Activated CD8-positive, alpha-beta memory T cell treated with anti-CD3 and anti-CD28 coated beads for 48 hours (primary cell): ENCODE results near the gene ZDHHC20.

Experiments used
- DNase-seq, 3 experiments: peaks; one replicate each; pipeline ENCODE4 v3.0.0-alpha.2; 2020; ENCODE audit warnings: low read depth in 2 of 3, low spot score in 2 of 3

ZDHHC20 gene

DNA sequence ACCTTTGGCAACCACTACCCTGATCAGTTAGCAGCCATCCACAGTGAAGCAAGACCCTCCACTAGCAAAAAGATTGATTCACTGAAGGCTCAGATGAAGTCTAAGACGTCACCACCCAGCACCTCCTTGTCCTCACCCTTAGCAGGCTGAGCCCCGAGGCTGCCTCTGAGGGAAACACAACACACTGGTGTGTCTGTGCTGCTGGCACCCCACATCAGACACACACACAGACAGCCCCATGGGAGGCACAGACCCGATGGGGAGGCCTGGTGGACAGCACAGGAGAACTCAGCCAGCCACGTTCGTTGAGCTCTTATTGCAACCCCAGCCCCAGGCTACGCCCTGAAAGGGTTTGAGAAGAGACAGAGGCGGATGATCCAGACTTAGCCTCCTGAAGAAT, 94.7 kb downstream of the ZDHHC20 start:
- no peak for DNase-seq

DNA sequence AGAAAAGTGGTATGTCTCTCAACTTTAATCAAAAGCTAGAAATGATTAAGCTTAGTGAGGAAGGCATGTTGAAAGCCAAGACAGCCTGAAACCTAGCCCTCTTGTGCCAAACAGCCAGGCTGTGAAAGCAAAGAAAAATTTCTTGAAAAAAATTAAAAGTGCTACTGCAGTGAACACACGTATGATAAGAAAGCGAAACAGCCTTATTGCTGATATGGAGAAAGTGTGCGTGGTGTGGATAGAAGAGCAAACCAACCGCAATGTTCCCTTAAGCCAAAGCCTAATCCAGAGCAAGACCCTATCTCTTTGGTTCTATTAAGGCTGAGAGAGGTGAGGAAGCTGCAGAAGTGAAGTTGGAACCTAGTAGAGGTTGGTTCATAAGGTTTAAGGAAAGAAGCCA, 96.4 kb downstream of the ZDHHC20 start:
- DNase-seq: no peak

DNA sequence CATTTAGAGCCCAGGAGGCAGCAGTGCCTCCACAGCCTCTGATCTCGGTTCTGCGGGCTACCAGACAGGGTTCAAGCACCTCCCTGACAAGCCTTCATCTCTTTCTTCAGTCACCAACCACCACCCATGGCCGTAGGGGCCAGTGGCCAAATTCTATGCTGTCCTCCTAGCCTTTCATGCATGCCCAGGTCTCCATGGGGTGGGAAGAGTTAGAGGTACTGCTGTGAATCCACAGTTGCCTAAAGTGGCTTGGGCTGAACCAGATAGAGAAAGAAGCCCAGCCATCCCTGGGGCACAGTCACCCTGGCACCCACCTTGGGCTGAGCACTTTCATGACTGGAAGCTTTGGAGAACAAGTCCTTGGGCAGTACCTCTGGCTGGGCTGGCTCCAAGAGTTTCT, 97.4 kb downstream of the ZDHHC20 start:
- DNase-seq: no peak

DNA sequence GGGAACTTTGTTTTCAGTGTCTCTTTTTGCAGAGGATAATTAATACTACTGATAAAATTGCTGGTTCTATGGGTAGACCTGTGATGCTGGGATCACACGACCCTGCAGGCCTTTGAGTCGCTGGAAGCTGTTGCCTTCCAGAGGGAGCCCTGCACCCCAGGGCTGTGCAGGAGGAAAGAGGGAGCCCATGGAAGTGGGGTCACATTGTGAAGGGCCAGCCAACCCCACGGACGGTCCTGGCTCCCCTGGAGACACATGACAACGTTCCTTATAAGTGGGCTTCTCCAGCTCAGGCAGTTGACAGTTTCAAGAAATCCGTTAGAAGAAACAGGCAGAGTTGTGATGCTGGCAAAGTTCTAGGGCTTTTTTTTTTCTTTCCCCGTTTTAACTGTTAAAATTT, 98.0 kb downstream of the ZDHHC20 start:
- DNase-seq: no peak

DNA sequence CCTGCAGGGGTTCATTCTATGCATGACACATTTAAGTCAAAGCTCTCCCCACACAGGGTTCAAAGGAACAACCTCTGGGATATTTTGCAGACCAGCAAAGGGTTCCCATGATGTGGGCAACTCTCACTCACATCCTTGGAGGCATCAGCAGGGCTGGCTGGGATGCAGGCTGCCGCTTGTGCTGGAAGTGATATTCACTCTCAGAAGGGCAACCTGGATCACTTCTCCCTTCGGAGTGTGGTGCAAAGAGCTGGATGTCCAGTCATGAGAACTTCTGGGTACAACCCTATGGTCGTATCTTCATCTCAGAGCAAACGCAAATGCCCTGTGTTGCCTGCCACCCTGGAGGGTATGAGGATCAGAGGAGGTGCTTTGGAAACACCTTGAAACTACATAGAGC, 98.6 kb downstream of the ZDHHC20 start:
- no peak for DNase-seq

DNA sequence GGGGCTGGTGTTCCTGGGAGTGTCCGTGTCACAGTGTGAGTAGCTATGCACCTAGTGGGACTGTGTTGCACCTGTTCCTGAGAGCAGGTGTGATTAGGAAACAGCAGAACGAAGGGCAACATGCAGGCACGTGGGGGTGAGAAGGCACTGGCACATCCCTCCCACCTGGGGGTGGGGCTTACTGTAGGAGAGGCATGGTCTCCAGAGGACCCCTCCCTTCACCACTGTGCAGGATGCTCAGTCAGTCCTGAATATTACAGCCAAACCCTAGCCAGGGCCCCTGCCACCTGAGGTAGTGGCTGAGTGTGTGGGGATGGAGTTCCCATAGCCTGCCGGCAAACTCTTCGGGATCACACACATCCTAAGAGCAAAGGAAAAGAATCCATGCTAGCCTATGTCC, 99.2 kb downstream of the ZDHHC20 start:
- DNase-seq: no peak

DNA sequence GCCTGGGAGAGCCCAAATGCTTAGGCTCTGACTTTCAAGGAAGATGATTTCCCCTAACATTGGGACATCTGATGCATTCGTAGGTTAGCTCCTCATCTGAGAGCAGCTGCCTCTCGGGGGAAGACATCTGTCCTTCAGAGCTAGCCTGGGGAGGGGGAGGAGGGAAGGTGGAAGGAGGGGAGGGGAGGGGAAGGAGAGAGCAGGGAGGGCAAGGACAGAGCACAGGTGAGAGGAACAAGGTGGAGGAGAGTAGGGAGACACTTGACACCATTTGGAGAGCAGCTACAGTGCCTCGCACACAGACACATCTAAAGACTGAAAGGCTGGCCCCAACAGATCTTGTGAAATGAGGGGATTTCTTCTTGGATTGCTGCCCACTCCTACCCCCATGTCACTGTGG, 103.8 kb downstream of the ZDHHC20 start:
- DNase-seq: no peak

DNA sequence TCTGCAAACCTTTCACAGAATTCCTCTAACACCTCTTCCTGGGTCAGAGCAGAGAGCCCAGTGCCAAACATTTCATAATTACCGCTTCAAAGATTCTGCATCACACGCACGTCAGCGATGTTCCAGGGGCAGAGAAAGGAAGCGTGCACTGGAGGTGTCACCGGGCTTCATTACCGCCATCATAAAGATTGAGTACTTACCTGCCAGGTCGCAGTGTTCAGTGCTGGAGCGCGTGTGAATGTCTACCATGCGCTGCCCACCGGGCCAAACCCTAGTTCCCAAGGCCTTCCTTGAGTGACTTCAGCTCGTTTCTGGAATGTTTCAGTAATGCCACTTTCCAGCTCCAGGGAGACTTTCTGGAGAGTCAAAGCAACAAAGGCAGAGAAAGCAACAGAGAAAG, 104.4 kb downstream of the ZDHHC20 start:
- no peak for DNase-seq

DNA sequence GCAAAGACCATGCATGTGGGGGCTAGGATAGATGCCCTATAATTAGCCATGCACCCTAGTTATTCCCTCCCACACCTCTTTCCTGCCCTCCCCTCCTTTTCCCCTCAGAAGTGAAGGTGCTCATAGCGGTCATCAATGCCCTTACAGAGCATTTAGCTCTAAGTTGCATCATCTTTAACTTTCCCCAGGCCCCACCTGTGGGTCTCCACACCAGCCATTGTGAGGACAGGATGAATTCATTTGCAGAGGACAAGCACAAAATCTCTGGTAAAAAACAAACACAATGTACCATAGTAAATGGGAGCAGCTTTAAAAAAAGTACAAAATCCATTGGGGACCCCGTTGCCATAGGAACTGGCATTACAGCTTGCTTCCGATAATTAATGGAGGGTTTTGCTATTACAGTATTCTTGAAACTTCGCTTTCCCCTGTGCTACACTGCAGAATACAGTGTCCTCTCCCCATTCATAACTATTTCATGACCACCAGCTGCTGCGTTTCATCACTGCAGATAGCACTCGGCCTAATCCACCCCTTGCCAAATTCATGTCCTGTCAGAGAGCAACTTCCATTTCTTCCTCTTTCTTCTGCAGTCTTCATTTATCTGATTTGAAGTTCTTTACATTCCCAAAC, 110.5 kb downstream of the ZDHHC20 start:
- no peak for DNase-seq

DNA sequence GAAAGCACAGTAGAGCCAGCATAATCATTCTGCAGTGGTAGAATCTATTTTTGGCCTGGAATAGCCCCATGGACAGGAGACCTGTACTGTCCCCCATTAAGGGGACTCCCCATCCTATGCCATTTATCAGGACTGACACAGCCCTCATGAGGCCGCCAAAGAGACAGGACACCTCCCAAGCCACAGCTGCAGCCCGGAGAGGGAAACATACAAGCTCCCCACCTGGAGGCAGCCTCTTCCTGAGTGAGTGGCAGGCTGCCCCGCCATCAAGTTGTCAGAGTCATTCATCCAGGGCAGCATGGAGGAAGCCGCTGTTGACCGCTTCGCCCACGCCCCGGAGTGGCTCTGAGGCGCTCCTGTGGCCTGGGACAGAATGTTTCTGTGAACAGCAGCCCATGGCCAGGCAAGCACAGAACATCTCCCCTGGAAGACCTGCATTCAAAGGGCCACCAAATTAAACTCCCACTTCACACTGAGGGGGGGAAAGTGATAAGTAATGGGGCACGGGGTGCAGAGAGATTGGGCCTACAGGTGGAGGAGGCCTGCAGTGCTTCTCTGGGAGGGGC, 111.3 kb downstream of the ZDHHC20 start:
- no peak for DNase-seq

DNA sequence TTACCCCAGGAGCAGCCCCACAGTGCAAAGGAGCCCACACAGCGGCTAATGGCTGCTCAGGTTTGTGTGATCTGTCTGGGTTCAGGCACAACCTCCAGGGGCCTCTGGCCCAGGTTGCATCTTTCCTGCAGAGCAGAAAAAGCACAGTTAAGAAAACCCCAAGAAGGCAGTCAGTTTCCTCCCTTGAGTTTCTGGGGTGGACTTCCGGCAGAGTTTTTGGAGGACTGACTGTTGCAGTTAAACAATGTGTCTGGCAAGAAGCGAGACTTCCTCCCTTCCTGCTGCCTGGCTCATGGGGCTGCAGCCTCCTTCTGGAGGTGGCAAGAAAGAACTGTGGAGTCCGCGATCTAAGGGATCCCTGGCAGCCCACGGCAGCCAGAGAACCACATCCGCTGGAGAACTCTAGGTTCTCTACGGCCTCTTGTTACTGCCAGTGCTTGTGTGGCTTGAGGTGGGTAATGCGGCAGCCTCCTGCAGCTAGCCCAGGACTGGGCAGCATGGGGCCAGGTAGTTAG, 114.4 kb downstream of the ZDHHC20 start:
- DNase-seq: no peak

DNA sequence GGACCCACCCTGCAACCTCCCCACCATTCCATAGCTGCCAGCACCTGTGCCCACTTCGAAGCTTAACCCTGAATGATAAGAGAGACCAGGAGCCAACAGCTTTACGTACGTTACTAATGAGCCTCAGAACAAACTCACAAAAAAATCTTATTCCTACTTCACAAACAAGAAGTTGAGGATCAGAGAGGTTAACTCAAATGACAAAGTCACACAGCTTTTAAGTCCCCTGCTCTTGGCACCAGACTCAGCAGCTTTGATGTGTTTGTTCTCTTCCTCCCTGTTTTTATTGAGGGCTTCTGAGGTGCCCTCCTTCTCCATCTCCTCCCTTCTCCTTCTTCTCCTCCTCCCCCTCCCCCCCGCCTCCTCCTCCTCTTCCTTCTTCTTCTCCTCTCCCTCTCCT, 115.4 kb downstream of the ZDHHC20 start:
- no peak for DNase-seq

DNA sequence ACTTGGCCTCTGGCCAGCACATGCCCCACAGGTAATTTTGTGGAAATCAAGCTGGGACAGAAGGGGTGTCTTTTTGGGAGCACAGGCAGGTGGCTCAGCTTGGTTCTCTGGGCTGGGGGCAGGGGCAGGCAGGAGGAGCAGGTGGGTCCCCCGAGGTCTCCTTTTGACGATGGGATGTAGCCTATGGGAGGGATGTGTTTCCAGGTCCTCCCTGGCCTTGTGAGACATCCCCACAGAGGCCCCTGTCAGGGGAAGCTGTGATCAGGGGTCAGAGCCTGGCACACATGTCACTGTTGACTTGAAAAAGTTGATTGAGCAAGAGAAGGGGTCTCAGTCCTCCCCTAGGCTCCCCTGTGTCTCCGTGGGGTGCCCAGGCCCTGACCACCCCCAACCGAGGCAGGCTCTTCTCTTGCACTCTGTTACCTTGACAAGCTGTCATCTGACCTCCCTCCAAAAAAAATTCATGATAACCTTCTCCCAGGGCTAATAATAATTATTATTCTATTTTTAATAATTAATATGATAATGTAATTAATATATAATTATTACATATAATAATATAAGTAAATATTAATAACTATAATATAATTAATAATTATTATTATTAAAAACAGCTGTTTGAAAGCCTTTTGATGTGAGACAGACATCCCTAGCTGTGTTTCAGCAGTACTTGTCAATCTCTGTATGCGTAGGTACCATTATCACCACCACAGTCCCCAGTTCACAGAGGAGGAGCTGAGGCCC, 116.2 kb downstream of the ZDHHC20 start:
- DNase-seq: no peak

DNA sequence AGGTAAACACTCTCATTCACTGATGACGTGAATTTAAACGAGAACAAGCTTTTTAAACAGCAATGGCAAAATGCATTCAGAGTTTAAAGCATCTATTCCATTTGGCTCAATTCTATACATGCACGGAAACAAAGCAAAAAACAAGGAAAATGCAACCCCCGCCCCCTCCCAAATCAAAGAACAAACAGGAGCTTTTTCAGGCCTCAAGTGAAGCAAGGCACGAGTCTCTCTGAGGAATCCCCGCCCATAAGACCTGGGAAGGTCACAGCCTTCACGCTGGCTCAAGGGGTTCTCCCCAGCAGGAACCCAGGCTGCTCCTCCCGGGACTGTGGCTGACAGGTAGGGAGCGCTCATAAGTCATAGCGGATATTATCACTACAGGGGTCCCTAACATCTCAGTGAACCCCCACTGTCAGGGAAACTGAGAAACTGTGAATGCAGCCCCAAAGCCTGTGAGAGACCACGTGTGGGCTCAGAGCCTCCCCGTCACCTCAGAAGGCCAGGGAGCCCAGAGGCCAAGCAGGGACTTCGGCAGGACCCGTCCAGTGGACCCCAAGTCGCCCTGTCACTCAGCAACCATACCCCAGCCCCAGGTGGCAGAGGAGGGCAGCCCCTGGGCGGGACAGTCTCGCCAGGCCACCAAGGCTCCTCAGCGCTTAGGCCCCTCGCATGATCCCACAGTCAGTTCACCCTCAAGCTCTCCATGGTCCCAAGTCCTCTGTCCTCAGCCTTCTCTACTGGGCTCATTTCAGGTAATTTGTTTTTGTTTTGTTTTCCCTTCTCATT, 117.3 kb downstream of the ZDHHC20 start:
- DNase-seq: no peak

DNA sequence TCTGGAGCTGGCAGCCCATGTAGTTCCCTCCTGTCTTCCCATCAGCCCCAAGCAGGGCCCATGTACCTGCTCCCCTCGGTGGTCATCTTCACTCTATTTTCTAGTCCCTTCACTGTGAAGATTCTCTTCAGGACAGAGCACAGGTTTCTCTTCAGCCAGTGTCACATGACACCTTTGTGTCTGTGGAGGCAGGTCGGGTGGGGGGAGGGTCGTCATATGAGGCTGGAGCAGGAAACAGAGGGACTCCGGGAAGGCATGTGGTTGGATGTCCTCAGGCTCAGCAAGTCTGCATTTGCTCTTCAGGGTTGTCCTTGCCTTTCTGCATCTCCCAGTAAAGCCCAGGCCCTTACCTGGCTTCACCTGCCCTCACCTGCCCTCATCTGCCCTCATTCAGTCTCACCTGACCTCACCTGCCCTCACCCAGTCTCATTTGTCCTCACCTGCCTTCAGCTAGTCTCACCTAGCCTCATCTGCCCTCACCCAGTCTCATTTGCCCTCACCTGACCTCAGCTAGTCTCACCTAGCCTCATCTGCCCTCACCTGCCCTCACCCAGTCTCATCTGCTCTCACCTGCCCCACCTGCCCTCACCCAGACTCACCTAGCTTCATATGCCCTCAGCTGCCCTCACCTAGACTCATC, 120.3 kb downstream of the ZDHHC20 start:
- DNase-seq: no peak

DNA sequence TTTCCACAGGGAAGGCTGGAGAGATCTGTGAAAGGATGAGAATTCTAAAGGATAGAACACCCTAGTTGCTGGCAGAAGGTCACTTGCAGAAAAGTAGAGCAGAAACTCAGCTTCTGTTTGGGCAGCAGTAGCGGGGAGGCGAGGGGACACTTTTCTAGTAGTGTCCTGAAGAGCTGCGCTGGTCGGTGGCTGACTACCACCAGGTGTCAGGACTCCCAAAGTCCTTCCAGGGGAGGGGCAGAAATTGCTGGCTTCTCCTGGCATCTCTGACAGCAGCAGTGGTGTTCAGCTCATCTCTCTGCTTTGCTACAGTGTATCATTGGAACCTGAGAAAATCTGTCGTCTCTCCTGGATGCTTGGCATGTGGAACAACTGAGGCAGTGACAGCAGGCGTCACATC, 120.9 kb downstream of the ZDHHC20 start:
- no peak for DNase-seq

DNA sequence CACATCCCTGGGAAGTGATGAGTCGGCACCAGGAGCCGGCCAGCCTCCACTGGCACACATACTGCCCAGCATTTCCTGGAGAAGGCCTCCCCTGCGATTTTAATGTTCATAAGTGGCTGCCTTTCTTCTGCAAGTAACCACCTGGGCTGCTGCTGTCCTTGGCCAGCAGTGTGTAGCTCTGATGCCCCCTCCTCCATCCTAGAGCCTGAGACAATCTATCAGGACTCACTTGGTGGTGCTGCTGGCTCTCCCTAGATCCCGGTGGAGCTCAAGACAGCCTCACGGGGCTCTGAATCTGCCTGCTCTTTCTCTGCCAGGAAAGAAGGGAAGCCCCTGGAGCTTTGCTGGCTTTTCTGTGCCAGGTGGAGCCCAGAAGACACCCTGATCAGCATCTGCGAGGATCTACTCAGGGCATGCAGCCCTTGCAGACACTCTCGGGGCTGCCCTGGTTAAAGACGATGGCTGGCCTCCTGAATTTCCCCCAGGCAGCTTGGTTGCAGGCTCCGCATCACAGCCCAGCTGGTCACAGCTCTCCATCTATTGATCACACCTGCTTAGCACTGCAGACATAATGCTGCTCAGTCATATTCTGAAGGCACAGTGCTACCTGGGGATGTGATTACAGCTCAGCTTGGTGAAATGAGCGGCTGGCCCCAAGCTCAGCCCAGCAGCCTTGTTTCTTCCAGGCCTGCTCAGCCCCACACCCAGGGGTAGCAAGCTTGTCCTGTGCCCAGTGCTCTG, 122.3 kb downstream of the ZDHHC20 start:
- DNase-seq: no peak

DNA sequence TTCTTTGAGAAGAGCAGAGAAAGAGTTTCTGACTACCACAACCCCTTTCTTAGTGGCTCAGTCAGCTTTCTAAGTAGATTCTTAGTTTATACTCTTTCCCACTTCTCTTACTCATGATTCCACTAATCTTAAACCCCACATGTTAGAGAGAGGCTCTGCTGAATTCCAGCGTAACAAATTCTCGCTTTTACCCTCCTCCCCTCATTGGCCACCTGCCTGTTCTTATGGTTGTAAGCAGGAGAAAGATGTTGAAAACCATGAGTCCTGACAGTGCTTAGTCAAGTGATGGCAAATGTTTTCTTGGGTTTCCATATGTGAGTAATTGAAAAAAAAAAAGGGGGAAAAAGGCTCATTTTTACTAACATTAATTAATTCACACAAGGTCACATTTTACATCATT, 125.9 kb downstream of the ZDHHC20 start:
- no peak for DNase-seq

DNA sequence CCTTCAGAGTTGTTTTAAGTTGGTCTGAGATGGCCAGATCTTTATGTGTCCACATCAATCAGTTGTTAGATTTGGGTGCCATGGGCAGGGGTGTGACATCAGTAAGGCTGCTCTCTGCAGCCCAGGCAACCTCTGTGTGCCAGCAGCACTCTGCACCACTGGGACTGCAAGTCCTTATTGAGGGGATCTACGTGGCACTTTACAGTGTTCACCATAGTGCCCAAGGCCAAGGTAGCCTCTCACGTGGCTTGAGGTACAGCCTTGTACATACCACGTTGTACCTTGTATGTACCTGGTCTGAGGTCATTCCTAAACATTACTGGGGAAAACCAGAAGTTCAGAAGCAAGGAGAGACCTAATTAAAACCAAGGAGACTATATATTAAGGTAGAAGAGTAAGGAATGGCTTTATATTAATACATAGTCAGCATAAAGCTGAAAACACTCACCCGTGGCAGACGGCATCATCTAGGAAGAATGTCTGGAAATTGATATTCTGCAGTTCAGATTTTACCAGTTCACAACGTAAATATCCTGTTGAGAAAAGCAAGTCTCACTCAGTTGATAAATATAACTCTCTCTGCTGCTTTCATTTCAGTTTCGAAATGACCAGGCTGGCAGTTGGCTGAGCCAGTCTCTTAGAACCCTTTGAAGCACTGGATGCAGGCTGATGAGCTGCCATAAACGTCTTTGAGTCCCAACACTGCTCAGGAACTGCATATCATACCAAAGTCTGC, 128.8 kb downstream of the ZDHHC20 start:
- DNase-seq: no peak
